Activated CD8-positive, alpha-beta memory T cell treated with anti-CD3 and anti-CD28 coated beads, Interleukin-2, amount 50 U/mL, for 24 hours (primary cell): ENCODE measurements around the gene SEC31A.

Source experiments
- DNase-seq: peaks from one replicate; pipeline ENCODE4 v3.0.0-alpha.2; 2020; ENCODE audit errors: extremely low read depth

SEC31A gene

GRCh38 chr4:82797405-82798111, 93.4 kb downstream of the SEC31A start:
- DNase-seq = no peak

- DNase-seq = no peak
Measured at GRCh38 chr4:82797040-82797404, 93.9 kb downstream of the SEC31A start.

GRCh38 chr4:82792912-82793649, 97.9 kb downstream of the SEC31A start:
- DNase-seq = no peak

- DNase-seq = no peak
Measured at GRCh38 chr4:82791179-82791578, 99.8 kb downstream of the SEC31A start.

GRCh38 chr4:82790060-82790660, 100.8 kb downstream of the SEC31A start:
- no peak for DNase-seq

- no peak for DNase-seq
Measured at GRCh38 chr4:82789025-82789776, 101.8 kb downstream of the SEC31A start.

- DNase-seq = no peak
Measured at GRCh38 chr4:82787342-82787741, 103.6 kb downstream of the SEC31A start.

- no peak for DNase-seq
Measured at GRCh38 chr4:82786828-82787227, 104.1 kb downstream of the SEC31A start.

GRCh38 chr4:82785611-82786400, 105.1 kb downstream of the SEC31A start:
- no peak for DNase-seq

- DNase-seq = no peak
Measured at GRCh38 chr4:82784681-82785610, 106.0 kb downstream of the SEC31A start.

GRCh38 chr4:82782626-82783345, 108.2 kb downstream of the SEC31A start:
- DNase-seq = no peak

- no peak for DNase-seq
Measured at GRCh38 chr4:82780752-82781231, 110.2 kb downstream of the SEC31A start.

GRCh38 chr4:82780170-82780751, 110.7 kb downstream of the SEC31A start:
- DNase-seq = no peak

GRCh38 chr4:82779032-82779431, 111.9 kb downstream of the SEC31A start:
- DNase-seq = no peak

- DNase-seq = no peak
Measured at GRCh38 chr4:82777857-82778525, 113.0 kb downstream of the SEC31A start.

- no peak for DNase-seq
Measured at GRCh38 chr4:82776925-82777542, 113.9 kb downstream of the SEC31A start.

- no peak for DNase-seq
Measured at GRCh38 chr4:82775243-82775642, 115.7 kb downstream of the SEC31A start.

GRCh38 chr4:82774711-82775171, 116.2 kb downstream of the SEC31A start:
- no peak for DNase-seq
